Measurements from ENCODE around the gene OLFML2B. TPM values are rescaled to one million over a fixed set of nuclear protein-coding genes. Genes with fewer than 3 reads are reported as not detected.
A peak's percentile ranks its signal among the peaks of the same experiment; 100 is the strongest.

OLFML2B gene
- total and polyA plus RNA-seq, 7 experiments from 2014 or later: 0.07 to 0.47 (median 0.27) TPM; not detected in 2

GRCh38 chr1:161940866-161941591, 82.6 kb downstream of the OLFML2B start:
- H3K4me3 Mint-ChIP-seq: no peak overlapping the region
- Histone ChIP-seq H3K4me3 (ENCODE audit: low read length) (no peak overlapping the region), H3K36me3 (ENCODE audit: control insufficient read depth in 2 of 3, insufficient read depth in 3 of 3, low read length in 3 of 3) (peaks cover 0 to 10% (median 0%) of the 10 kb centered on the region in 3 experiments), H3K9me3 (ENCODE audit: control insufficient read depth in 2 of 3, low read length in 3 of 3) (no peaks in the 10 kb centered on the region), H3K4me1 (ENCODE audit: control insufficient read depth in 2 of 2, insufficient read depth in 2 of 2, low read length in 2 of 2) (peaks cover 0 to 10% of the 10 kb centered on the region in 2 donors), H3K27me3 (ENCODE audit: control insufficient read depth in 2 of 2, insufficient read depth in 2 of 2, low read length in 2 of 2) (no peaks in the 10 kb centered on the region), H3K27ac (ENCODE audit: low read depth, low read length) (no peak overlapping the region)
- intact Hi-C loops (cut with micrococcal nuclease): no loop called here
- ATAC-seq: no peak
- H3K4me1 Mint-ChIP-seq: peaks cover 0 to 26% (median 12%) of the 10 kb centered on the region in 7 donors
- H3K27ac Mint-ChIP-seq: peak overlapping the region in 1 of 9 donors; percentile 30
- no peak for DNase-seq
- ChIA-PET POLR2A (interaction anchor here (0.7 kb wide), 1 partner anchor 12 kb away, joined by 4 read pairs; no protein-coding TSS in a partner anchor), CTCF (interaction anchor here (1.1 kb wide), 1 partner anchor 39 kb away, joined by 3 read pairs; no protein-coding TSS in a partner anchor)
- peaks cover 14 to 52% (median 47%) of the 10 kb centered on the region in 5 donors for H3K36me3 Mint-ChIP-seq
- no peaks in the 10 kb centered on the region for H3K9me3 Mint-ChIP-seq
- no peaks in the 10 kb centered on the region for H3K27me3 Mint-ChIP-seq

GRCh38 chr1:161936786-161937185, 86.9 kb downstream of the OLFML2B start:
- Mint-ChIP-seq H3K4me3 (peak overlapping the region in 5 of 10 donors; percentile 3 to 56 (median 48)), H3K4me1 (peaks cover 11 to 52% (median 30%) of the 10 kb centered on the region in 7 donors), H3K36me3 (peaks cover 0 to 21% (median 16%) of the 10 kb centered on the region in 5 donors), H3K27me3 (no peaks in the 10 kb centered on the region), H3K27ac (peak overlapping the region in 7 of 9 donors; percentile 47 to 86 (median 74)), H3K9me3 (peaks cover 0 to 2% (median 0%) of the 10 kb centered on the region in 11 donors)
- Histone ChIP-seq H3K4me1 (ENCODE audit: control insufficient read depth in 2 of 2, insufficient read depth in 2 of 2, low read length in 2 of 2) (peaks cover 25 to 50% of the 10 kb centered on the region in 2 donors), H3K9me3 (ENCODE audit: control insufficient read depth in 2 of 3, low read length in 3 of 3) (no peaks in the 10 kb centered on the region), H3K36me3 (ENCODE audit: control insufficient read depth in 2 of 3, insufficient read depth in 3 of 3, low read length in 3 of 3) (no peaks in the 10 kb centered on the region), H3K27ac (ENCODE audit: low read depth, low read length) (no peak overlapping the region), H3K27me3 (ENCODE audit: control insufficient read depth in 2 of 2, insufficient read depth in 2 of 2, low read length in 2 of 2) (no peaks in the 10 kb centered on the region), H3K4me3 (ENCODE audit: low read length) (no peak overlapping the region)
- ChIA-PET CTCF (no interaction called here), POLR2A (no interaction called here)
- DNase-seq (no peak), ATAC-seq (no peak)
- intact Hi-C loops (cut with micrococcal nuclease): no loop called here

GRCh38 chr1:161935264-161935663, 88.4 kb downstream of the OLFML2B start:
- Histone ChIP-seq H3K36me3 (ENCODE audit: control insufficient read depth in 2 of 3, insufficient read depth in 3 of 3, low read length in 3 of 3) (no peaks in the 10 kb centered on the region), H3K27ac (ENCODE audit: low read depth, low read length) (peak overlapping the region; percentile 46), H3K4me1 (ENCODE audit: control insufficient read depth in 2 of 2, insufficient read depth in 2 of 2, low read length in 2 of 2) (peaks cover 25 to 51% of the 10 kb centered on the region in 2 donors), H3K27me3 (ENCODE audit: control insufficient read depth in 2 of 2, insufficient read depth in 2 of 2, low read length in 2 of 2) (no peaks in the 10 kb centered on the region), H3K9me3 (ENCODE audit: control insufficient read depth in 2 of 3, low read length in 3 of 3) (no peaks in the 10 kb centered on the region), H3K4me3 (ENCODE audit: low read length) (peak overlapping the region; percentile 7)
- Mint-ChIP-seq H3K4me3 (peak overlapping the region in 9 of 10 donors; percentile 23 to 78 (median 65)), H3K9me3 (peaks cover 0 to 2% (median 0%) of the 10 kb centered on the region in 11 donors), H3K27ac (peak overlapping the region in 8 of 9 donors; percentile 82 to 95 (median 90)), H3K27me3 (no peaks in the 10 kb centered on the region), H3K4me1 (peaks cover 3 to 60% (median 31%) of the 10 kb centered on the region in 7 donors), H3K36me3 (peaks cover 0 to 14% (median 9%) of the 10 kb centered on the region in 5 donors)
- no peak for ATAC-seq
- intact Hi-C loops (cut with micrococcal nuclease): loop anchor here (2.0 kb wide), 2 partner anchors 20 to 28 kb away; no protein-coding TSS in a partner anchor
- DNase-seq: peak in 7 of 9 donors; percentile 9 to 31 (median 22)
- POLR2A ChIA-PET: interaction anchor here (0.6 to 3.9 kb wide), 4 partner anchors 11 to 122 kb away, joined by 3 to 25 read pairs (median 4); partner anchors contain the start of gene OLFML2B
- CTCF ChIA-PET: no interaction called here

GRCh38 chr1:161933592-161934588, 89.8 kb downstream of the OLFML2B start:
- DNase-seq: peak in 7 of 9 donors; percentile 31 to 73 (median 68)
- no peaks in the 10 kb centered on the region for H3K27me3 Mint-ChIP-seq
- H3K27ac ChIP-seq (ENCODE audit: low read depth, low read length): peak overlapping the region; percentile 46
- H3K4me3 Mint-ChIP-seq: peak overlapping the region; percentile 51 to 80 (median 68)
- CTCF ChIA-PET: interaction anchor here (0.5 to 1.0 kb wide), 4 partner anchors 10 to 52 kb away, joined by 3 to 4 read pairs (median 4); no protein-coding TSS in a partner anchor
- POLR2A ChIA-PET: interaction anchor here (0.8 to 3.9 kb wide), 7 partner anchors 10 to 90 kb away, joined by 3 to 25 read pairs (median 3); partner anchors contain the start of gene OLFML2B
- H3K4me1 ChIP-seq (ENCODE audit: control insufficient read depth in 2 of 2, insufficient read depth in 2 of 2, low read length in 2 of 2): peaks cover 25 to 51% of the 10 kb centered on the region in 2 donors
- peak overlapping the region; percentile 44 to 95 (median 88) for H3K27ac Mint-ChIP-seq
- peaks cover 0 to 2% (median 0%) of the 10 kb centered on the region in 11 donors for H3K9me3 Mint-ChIP-seq
- H3K36me3 ChIP-seq (ENCODE audit: control insufficient read depth in 2 of 3, insufficient read depth in 3 of 3, low read length in 3 of 3): no peaks in the 10 kb centered on the region
- peak; percentile 91 for ATAC-seq
- intact Hi-C loops (cut with micrococcal nuclease): loop anchor here (1.0 to 2.0 kb wide), 5 partner anchors 11 to 29 kb away; no protein-coding TSS in a partner anchor
- peaks cover 0 to 22% (median 17%) of the 10 kb centered on the region in 5 donors for H3K36me3 Mint-ChIP-seq
- peak overlapping the region; percentile 7 for H3K4me3 ChIP-seq (ENCODE audit: low read length)
- no peaks in the 10 kb centered on the region for H3K27me3 ChIP-seq (ENCODE audit: control insufficient read depth in 2 of 2, insufficient read depth in 2 of 2, low read length in 2 of 2)
- H3K4me1 Mint-ChIP-seq: peaks cover 16 to 73% (median 33%) of the 10 kb centered on the region in 7 donors
- no peaks in the 10 kb centered on the region for H3K9me3 ChIP-seq (ENCODE audit: control insufficient read depth in 2 of 3, low read length in 3 of 3)

Other genes starting within 250 kb of the OLFML2B start
- under 1 TPM in 2 of 5 experiments, not detected in 3; 0.08 to 0.15 TPM for gene NOS1AP, start 45.8 kb upstream of the OLFML2B start, total RNA-seq
- not detected for gene NOS1AP, start 45.8 kb upstream of the OLFML2B start, polyA plus RNA-seq